Ishikawa (cell line): Measurements from ENCODE around the gene PEX5.
A peak's percentile ranks its signal among the peaks of the same experiment; 100 is the strongest.

ENCODE experiments used
- CEBPB ChIP-seq: IDR thresholded peaks from 2 replicates; pipeline ENCODE4 v1.6.1; 2012
- CREB1 ChIP-seq: IDR thresholded peaks from 2 replicates; pipeline ENCODE4 v1.6.1; 2012; ENCODE audit warnings: low read depth
- EGR1 ChIP-seq: IDR thresholded peaks from 2 replicates; pipeline ENCODE4 v1.6.1; 2012
- EP300 ChIP-seq: IDR thresholded peaks from 2 replicates; pipeline ENCODE4 v1.6.1; 2012; ENCODE audit warnings: borderline replicate concordance
- FOXM1 ChIP-seq: IDR thresholded peaks from 2 replicates; pipeline ENCODE4 v1.6.1; 2012; ENCODE audit warnings: low read depth, borderline replicate concordance
- NFIC ChIP-seq: IDR thresholded peaks from 2 replicates; pipeline ENCODE4 v1.6.1; 2012
- RAD21 ChIP-seq: IDR thresholded peaks from 2 replicates; pipeline ENCODE4 v1.6.1; 2012; ENCODE audit warnings: low read depth
- TAF1 ChIP-seq: IDR thresholded peaks from 2 replicates; pipeline ENCODE4 v1.6.1; 2012; ENCODE audit warnings: low read depth, mild to moderate bottlenecking
- TCF12 ChIP-seq: IDR thresholded peaks from 2 replicates; pipeline ENCODE4 v1.6.1; 2012; ENCODE audit warnings: low read depth
- TEAD4 ChIP-seq: IDR thresholded peaks from 2 replicates; pipeline ENCODE4 v1.6.1; 2012
- YY1 ChIP-seq: IDR thresholded peaks from 2 replicates; pipeline ENCODE4 v1.6.1; 2012; ENCODE audit warnings: low read depth
- ZBTB7A ChIP-seq: IDR thresholded peaks from 2 replicates; pipeline ENCODE4 v1.6.1; 2012; ENCODE audit warnings: low read depth
- TF ChIP-seq, protein P1 (sequence below): IDR thresholded peaks from 2 replicates; pipeline ENCODE4 v1.6.1; 2012
- TF ChIP-seq, protein P2 (sequence below): IDR thresholded peaks from 2 replicates; pipeline ENCODE4 v1.6.1; 2012
- TF ChIP-seq, protein P3 (sequence below): IDR thresholded peaks from 2 replicates; pipeline ENCODE4 v1.6.1; 2012; ENCODE audit warnings: low read depth, mild to moderate bottlenecking

PEX5 gene

DNA sequence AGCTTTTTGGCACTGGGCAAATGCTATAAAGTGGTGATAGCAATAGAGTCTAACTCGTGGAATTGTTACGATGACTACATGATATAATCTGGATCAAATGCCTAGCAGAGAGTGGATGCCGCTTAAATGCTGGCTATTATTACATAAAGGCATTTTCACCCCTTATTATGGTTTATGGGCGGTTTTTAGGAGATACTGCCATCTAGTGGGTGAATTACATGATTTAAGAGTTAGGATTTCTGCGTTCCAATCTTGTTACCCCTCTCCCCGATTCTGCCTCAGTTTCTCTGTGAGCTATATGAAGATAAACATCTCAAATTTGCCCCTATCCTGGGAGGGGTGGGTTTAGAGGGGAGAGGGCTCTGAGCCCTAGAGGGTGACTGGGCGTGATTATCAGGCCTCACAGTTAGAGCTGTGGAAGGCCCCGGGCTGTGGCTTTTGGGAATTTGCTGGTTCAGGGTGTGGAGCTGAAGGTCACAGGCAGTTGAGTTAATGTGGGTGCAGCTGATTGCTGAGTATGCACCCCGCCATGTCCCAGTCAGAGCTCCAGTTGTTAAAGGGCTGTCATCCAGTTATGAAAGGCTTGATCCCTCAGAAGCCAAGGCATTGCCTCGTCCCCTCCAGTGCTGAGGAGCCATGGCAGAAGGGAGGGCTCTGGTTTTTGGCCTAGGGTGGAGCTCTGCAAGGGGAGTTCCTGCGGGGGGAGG, 44.9 kb upstream of the PEX5 start:
- TF ChIP-seq FOXM1: no peak
- peak; percentile 59 for TF ChIP-seq RAD21
- TF ChIP-seq ZBTB7A: no peak

DNA sequence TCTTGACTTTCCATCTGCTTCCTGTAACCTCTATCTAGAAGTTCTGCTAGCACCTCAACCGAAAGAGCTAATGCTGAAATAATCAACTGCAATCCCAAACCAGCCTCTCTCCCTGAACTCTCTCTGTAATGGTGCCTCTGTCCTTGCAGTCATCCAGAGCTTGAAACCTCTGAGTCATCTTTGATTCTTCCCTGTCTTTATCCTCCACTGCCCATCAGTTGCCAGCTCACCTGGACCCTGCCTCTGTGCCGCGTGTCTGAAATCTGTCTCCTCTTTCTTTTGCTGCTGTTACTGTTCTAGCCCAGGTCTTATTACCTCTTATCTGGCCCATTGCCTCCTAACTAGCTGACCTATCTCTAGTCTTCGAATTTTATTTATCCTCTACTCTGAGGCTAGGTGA, 43.8 kb upstream of the PEX5 start:
- TF ChIP-seq RAD21 (no peak), EGR1 (no peak), FOXM1 (no peak), TAF1 (no peak), EP300 (no peak), CEBPB (no peak), ZBTB7A (no peak)
- TF ChIP-seq, protein P1, sequence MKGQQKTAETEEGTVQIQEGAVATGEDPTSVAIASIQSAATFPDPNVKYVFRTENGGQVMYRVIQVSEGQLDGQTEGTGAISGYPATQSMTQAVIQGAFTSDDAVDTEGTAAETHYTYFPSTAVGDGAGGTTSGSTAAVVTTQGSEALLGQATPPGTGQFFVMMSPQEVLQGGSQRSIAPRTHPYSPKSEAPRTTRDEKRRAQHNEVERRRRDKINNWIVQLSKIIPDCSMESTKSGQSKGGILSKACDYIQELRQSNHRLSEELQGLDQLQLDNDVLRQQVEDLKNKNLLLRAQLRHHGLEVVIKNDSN: no peak
- TF ChIP-seq, protein P2, sequence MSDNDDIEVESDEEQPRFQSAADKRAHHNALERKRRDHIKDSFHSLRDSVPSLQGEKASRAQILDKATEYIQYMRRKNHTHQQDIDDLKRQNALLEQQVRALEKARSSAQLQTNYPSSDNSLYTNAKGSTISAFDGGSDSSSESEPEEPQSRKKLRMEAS: no peak

DNA sequence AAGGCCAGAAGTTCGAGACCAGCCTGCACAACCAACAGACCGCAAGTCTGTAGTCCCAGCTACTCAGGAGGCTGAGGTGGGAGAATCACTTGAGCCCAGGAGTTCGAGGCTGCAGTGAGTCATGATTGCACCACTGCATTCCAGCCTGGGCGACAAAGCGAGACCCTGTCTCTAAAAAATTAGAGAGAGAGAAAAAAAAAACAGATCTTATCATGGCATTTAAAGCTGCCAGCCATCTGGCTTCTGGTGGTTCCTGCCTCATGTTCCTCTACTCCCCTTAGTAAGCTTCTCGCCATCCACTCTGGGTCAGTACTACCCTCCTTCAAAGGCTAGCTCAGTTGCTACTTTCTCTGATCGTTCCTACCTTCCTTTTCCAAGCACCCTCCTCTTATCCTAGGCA, 43.3 kb upstream of the PEX5 start:
- TF ChIP-seq, protein P3, sequence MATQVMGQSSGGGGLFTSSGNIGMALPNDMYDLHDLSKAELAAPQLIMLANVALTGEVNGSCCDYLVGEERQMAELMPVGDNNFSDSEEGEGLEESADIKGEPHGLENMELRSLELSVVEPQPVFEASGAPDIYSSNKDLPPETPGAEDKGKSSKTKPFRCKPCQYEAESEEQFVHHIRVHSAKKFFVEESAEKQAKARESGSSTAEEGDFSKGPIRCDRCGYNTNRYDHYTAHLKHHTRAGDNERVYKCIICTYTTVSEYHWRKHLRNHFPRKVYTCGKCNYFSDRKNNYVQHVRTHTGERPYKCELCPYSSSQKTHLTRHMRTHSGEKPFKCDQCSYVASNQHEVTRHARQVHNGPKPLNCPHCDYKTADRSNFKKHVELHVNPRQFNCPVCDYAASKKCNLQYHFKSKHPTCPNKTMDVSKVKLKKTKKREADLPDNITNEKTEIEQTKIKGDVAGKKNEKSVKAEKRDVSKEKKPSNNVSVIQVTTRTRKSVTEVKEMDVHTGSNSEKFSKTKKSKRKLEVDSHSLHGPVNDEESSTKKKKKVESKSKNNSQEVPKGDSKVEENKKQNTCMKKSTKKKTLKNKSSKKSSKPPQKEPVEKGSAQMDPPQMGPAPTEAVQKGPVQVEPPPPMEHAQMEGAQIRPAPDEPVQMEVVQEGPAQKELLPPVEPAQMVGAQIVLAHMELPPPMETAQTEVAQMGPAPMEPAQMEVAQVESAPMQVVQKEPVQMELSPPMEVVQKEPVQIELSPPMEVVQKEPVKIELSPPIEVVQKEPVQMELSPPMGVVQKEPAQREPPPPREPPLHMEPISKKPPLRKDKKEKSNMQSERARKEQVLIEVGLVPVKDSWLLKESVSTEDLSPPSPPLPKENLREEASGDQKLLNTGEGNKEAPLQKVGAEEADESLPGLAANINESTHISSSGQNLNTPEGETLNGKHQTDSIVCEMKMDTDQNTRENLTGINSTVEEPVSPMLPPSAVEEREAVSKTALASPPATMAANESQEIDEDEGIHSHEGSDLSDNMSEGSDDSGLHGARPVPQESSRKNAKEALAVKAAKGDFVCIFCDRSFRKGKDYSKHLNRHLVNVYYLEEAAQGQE: no peak
- no peak for TF ChIP-seq YY1
- TF ChIP-seq EGR1: no peak
- TF ChIP-seq TAF1: no peak
- TF ChIP-seq NFIC: no peak
- TF ChIP-seq TCF12: no peak

DNA sequence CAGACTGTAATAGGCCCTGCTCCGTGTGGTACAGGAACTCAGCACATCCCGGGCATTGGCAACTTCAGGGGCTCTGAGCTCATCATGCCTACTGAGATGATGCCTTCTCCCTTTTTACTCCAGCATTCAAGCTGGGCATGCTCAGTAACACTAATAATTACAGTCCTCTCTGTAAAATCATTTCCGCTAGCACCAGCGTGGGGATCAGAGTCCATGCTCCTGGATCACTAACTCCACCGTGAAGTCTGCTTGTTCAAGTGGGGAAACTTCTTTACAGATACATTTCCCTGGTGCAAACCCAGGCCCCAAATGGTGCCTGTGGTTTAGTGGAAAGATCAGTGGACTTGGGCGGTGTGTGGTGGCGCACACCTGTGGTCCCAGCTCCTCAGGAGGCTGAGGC, 42.6 kb upstream of the PEX5 start:
- TF ChIP-seq EP300 (no peak), ZBTB7A (no peak)

DNA sequence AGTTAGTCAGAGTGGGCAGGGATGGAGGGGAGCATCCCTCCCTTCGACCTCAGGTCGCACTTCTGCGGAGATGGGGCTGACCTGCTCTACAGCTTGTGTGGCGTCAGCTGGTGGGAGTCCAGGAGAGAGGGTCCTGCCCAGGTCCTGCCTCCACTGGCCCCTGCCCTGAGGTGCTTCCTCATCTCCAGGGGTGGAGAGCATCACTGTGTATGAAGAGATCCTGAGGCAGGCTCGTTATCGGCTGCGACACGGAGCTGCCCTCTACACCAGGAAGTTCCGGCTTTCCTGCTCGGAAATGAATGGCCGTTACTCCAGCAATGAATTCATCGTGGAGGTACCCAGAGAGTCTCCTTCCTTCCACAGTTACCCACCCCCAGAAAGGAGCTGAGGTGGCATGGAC, 39.1 kb upstream of the PEX5 start:
- TF ChIP-seq TCF12 (no peak), NFIC (no peak), RAD21 (no peak), EP300 (no peak), EGR1 (no peak), YY1 (no peak), TAF1 (no peak), ZBTB7A (no peak), TEAD4 (no peak), CEBPB (no peak), FOXM1 (no peak), CREB1 (no peak)
- TF ChIP-seq, protein P3: no peak
- TF ChIP-seq, protein P2: no peak
- TF ChIP-seq, protein P1: no peak

DNA sequence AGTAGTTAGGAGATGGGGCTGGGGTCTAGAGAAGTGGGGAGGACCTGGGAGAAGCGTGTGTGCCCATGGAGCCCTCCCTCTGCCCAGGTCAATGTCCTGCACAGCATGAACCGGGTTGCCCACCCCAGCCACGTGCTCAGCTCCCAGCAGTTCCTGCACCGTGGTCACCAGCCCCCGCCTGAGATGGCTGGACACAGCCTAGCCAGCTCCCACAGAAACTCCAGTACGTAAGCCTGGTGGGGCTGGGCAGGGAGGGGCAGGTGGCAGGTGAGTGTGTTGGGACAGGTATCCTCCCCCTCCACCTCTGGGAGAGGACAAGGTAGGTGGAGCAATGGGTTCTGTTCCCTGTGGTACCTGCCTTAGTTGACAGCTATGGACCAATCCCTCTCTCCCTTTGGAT, 38.6 kb upstream of the PEX5 start:
- TF ChIP-seq, protein P1: no peak
- TF ChIP-seq TCF12 (no peak), FOXM1 (no peak), TEAD4 (no peak), EGR1 (no peak), YY1 (no peak), ZBTB7A (no peak), RAD21 (no peak), TAF1 (no peak), NFIC (no peak), EP300 (no peak), CREB1 (no peak), CEBPB (no peak)
- TF ChIP-seq, protein P3: no peak
- TF ChIP-seq, protein P2: no peak
